GM23248 (cell line): ENCODE measurements around the gene EREG. TPM values are rescaled to one million over a fixed set of nuclear protein-coding genes. Genes with fewer than 3 reads are reported as not detected.

ENCODE experiments used
- DNase-seq: peaks from one replicate; pipeline ENCODE4 v3.0.0-alpha.2; 2015
- H2AFZ ChIP-seq: fragments of 200-600 bp; sonication (generic); 2 replicates; pipeline ENCODE4 v1.6.1; 2016; ENCODE audit warnings: antibody characterized with exemption
- H3F3A ChIP-seq: fragments of 200-600 bp; sonication (generic); 2 replicates; pipeline ENCODE4 v1.6.1; 2016; ENCODE audit warnings: mild to moderate bottlenecking, antibody characterized with exemption, mixed run types; ENCODE audit not compliant: insufficient read depth
- H3K27ac ChIP-seq: fragments of 200-600 bp; sonication (generic); 2 replicates; pipeline ENCODE4 v1.5.1; 2016; ENCODE audit warnings: mild to moderate bottlenecking
- H3K27me3 ChIP-seq: fragments of 200-600 bp; sonication (generic); replicated peaks from 2 replicates; pipeline ENCODE4 v1.6.1; 2016; ENCODE audit warnings: mild to moderate bottlenecking; ENCODE audit not compliant: insufficient read depth
- H3K36me3 ChIP-seq: fragments of 200-600 bp; sonication (generic); 2 replicates; pipeline ENCODE4 v1.6.1; 2016; ENCODE audit warnings: low read depth, mild to moderate bottlenecking
- H3K4me1 ChIP-seq: fragments of 200-600 bp; sonication (generic); 2 replicates; pipeline ENCODE4 v1.6.1; 2016; ENCODE audit warnings: mild to moderate bottlenecking; ENCODE audit not compliant: insufficient read depth
- H3K4me2 ChIP-seq: fragments of 200-600 bp; sonication (generic); one replicate; pipeline ENCODE4 v1.6.1; 2016; ENCODE audit warnings: mild to moderate bottlenecking; ENCODE audit not compliant: unreplicated experiment
- H3K4me3 ChIP-seq: fragments of 200-600 bp; sonication (generic); 2 replicates; pipeline ENCODE4 v1.5.1; 2016; ENCODE audit warnings: mild to moderate bottlenecking
- H3K79me2 ChIP-seq: fragments of 200-600 bp; sonication (generic); 2 replicates; pipeline ENCODE4 v1.6.1; 2016; ENCODE audit warnings: mild to moderate bottlenecking; ENCODE audit not compliant: insufficient read depth
- H3K9ac ChIP-seq: fragments of 200-600 bp; sonication (generic); 2 replicates; pipeline ENCODE4 v1.6.1; 2016; ENCODE audit warnings: mild to moderate bottlenecking
- H3K9me2 ChIP-seq: fragments of 200-600 bp; sonication (generic); 2 replicates; pipeline ENCODE4 v1.6.1; 2016; ENCODE audit warnings: mixed run types, mild to moderate bottlenecking, moderate library complexity; ENCODE audit not compliant: insufficient read depth
- H3K9me3 ChIP-seq: fragments of 200-600 bp; sonication (generic); one replicate; pipeline ENCODE4 v1.6.1; 2017; ENCODE audit warnings: low read depth
- H4K20me1 ChIP-seq: fragments of 200-600 bp; sonication (generic); 2 replicates; pipeline ENCODE4 v1.6.0; 2016; ENCODE audit not compliant: insufficient read depth
- EZH2 ChIP-seq: fragments of 200-600 bp; sonication (generic); IDR thresholded peaks from 2 replicates; pipeline ENCODE4 v1.6.1; 2018; ENCODE audit warnings: antibody characterized with exemption, mild to moderate bottlenecking; ENCODE audit not compliant: insufficient read depth, poor library complexity, severe bottlenecking
- EZH2phosphoT487 ChIP-seq: fragments of 200-600 bp; sonication (generic); IDR thresholded peaks from 2 replicates; pipeline ENCODE4 v1.6.1; 2018; ENCODE audit warnings: antibody characterized with exemption, moderate library complexity, mild to moderate bottlenecking, low read depth; ENCODE audit not compliant: insufficient read depth
- WGBS, 2 experiments: methylation state at CpG; one replicate each; pipeline ENCODE4 v1.1.6; 2015 to 2017; ENCODE audit warnings: low lambda C conversion rate in 2 of 2, low coverage in 1 of 2; ENCODE audit errors: missing lambda C conversion rate in 2 of 2; 5-methylcytosine and 5-hydroxymethylcytosine counted together
- in situ Hi-C: fragments of 300-500 bp; cut with MboI; formaldehyde crosslinking; loops from 2 replicates; pipeline ENCODE4 v1.15.0; 2020
- polyA plus RNA-seq: library from polyadenylated mRNA; unstranded; fragments of >200 nt; fragmentation: Nextera tagmentation; extraction: Ambion mirVana; gene quantifications from 2 replicates; pipeline ENCODE4 v1.2.1, GENCODE V29; 2016
- total RNA-seq: library from RNA; depleted of rRNA; stranded (reverse); fragments of >200 nt; shearing (Covaris generic); gene quantifications from 2 replicates; pipeline ENCODE4 v1.2.3, GENCODE V29; 2014

The EREG gene
- total and polyA plus RNA-seq, 2 experiments from 2014 or later, result 1.8 to 4.4 TPM

DNA sequence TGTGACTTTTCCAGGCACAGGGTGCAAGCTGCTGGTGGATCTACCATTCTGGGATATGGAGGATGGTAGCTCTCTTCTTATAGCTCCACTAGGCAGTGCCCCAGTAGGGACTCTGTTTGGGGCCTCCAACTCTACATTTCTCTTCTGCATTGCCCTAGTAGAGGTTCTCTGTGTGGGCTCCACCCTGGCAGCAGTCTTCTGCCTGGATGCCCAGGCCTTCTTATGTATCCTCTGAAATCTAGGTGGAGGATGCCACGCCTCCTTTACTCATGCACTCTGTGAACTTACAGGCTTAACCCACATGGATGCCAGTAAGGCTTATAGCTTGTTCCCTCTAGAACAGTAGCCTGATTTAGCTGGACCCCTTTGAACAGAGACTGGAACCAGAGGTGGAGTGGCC lies 20.9 kb upstream of the EREG start:
- Histone ChIP-seq H3K9me2 (no peaks in the 10 kb centered on the region), H4K20me1 (no peaks in the 10 kb centered on the region), H3K4me3 (no peak overlapping the region), H3F3A (no peaks in the 10 kb centered on the region), H3K36me3 (no peaks in the 10 kb centered on the region), H3K27me3 (no peaks in the 10 kb centered on the region), H2AFZ (no peak overlapping the region), H3K9me3 (no peaks in the 10 kb centered on the region), H3K27ac (no peak overlapping the region), H3K4me2 (no peak overlapping the region), H3K79me2 (no peaks in the 10 kb centered on the region), H3K9ac (no peak overlapping the region), H3K4me1 (no peaks in the 10 kb centered on the region)
- DNase-seq, result no peak
- no peak for TF ChIP-seq EZH2
- no peak for TF ChIP-seq EZH2phosphoT487
- in situ Hi-C loops, result no loop called here
- WGBS, 2 experiments, result 0 to 19% methylated on average over 1 of the region's 1 CpG

DNA sequence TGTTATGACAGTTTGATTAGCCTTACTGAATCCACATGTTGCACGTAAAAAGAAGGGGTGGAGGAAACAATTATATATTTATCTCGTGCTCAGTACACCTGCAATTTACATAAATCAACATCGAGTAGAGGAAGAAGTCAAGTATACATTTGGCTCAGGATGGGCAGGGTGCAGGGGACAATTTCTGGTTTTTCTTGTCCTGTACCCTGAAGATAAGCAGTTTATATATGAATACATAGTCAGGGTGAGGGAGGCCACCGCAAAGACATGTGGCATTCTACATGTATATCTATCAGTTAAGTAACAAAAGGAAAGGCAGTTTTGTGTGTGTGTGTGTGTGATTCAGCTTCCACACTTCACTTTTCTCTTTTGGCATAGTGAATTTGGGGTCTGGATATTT lies 11.1 kb upstream of the EREG start:
- H3K79me2 ChIP-seq, result no peaks in the 10 kb centered on the region
- H3K27ac ChIP-seq, result no peak overlapping the region
- in situ Hi-C loops, result no loop called here
- no peak overlapping the region for H2AFZ ChIP-seq
- DNase-seq, result no peak
- no peak overlapping the region for H3K4me2 ChIP-seq
- no peak overlapping the region for H3K9ac ChIP-seq
- no peaks in the 10 kb centered on the region for H3K9me2 ChIP-seq
- no peaks in the 10 kb centered on the region for H3K36me3 ChIP-seq
- no peaks in the 10 kb centered on the region for H3K4me1 ChIP-seq
- no peak overlapping the region for H3K4me3 ChIP-seq
- WGBS, 2 experiments, result 37 to 46% methylated on average over 4 of the region's 4 CpGs
- H4K20me1 ChIP-seq, result no peaks in the 10 kb centered on the region
- H3K27me3 ChIP-seq, result no peaks in the 10 kb centered on the region
- no peaks in the 10 kb centered on the region for H3F3A ChIP-seq
- TF ChIP-seq EZH2phosphoT487 (no peak), EZH2 (no peak)
- no peaks in the 10 kb centered on the region for H3K9me3 ChIP-seq

DNA sequence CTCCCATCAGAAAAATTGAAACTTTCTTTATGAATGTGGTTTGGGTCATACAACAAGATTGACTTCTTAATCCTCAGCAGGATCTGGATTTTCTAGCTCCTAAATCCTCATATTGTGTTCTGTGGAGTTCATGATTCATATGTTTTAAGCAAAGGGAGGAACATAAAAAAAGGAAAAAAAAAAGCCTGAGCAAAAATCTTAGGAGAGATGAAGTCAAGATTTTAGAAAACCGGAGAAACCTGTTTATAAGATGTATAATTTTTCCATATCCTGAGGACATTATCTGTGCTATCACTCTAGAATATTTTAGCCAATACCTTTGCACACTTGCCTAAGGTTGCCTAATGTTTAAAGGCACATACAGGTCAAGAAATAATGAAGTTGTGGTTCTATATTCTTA lies 7.0 kb upstream of the EREG start:
- no peaks in the 10 kb centered on the region for H3K27me3 ChIP-seq
- H3K4me1 ChIP-seq, result no peaks in the 10 kb centered on the region
- H4K20me1 ChIP-seq, result no peaks in the 10 kb centered on the region
- H3K27ac ChIP-seq, result no peak overlapping the region
- no peak overlapping the region for H2AFZ ChIP-seq
- in situ Hi-C loops, result no loop called here
- WGBS, 2 experiments, result 63 to 72% methylated on average over 1 of the region's 1 CpG
- H3K9me2 ChIP-seq, result no peaks in the 10 kb centered on the region
- DNase-seq, result no peak
- H3K79me2 ChIP-seq, result no peaks in the 10 kb centered on the region
- no peaks in the 10 kb centered on the region for H3K36me3 ChIP-seq
- TF ChIP-seq EZH2phosphoT487 (no peak), EZH2 (no peak)
- no peaks in the 10 kb centered on the region for H3F3A ChIP-seq
- H3K4me2 ChIP-seq, result no peak overlapping the region
- H3K9ac ChIP-seq, result no peak overlapping the region
- no peak overlapping the region for H3K4me3 ChIP-seq
- no peaks in the 10 kb centered on the region for H3K9me3 ChIP-seq

DNA sequence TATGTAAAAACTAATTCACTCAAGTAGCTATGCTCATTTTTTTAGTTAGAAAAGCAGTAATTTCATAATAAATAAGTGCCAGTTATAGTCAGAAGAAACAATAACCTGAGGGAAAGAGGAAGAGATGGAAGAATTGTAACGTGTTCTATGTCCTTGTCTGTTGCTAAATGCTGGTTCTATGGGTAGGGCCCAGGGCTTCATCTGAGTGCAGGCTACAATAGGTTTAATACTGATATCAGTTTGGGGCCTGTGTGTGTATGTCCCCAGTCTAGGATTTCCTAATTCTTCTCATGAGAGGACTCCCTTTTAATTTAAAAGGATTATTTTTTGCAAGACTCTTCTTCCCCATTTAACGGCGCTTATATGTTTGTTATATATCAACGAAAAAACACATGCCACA lies 3.3 kb upstream of the EREG start:
- H3K4me1 ChIP-seq, result no peaks in the 10 kb centered on the region
- no peak overlapping the region for H2AFZ ChIP-seq
- H3K9me3 ChIP-seq, result no peaks in the 10 kb centered on the region
- 40 to 48% methylated on average over 4 of the region's 4 CpGs for WGBS, 2 experiments
- no peak overlapping the region for H3K27ac ChIP-seq
- H3K27me3 ChIP-seq, result no peaks in the 10 kb centered on the region
- H3F3A ChIP-seq, result no peaks in the 10 kb centered on the region
- H3K9ac ChIP-seq, result no peak overlapping the region
- H3K4me3 ChIP-seq, result no peak overlapping the region
- no peaks in the 10 kb centered on the region for H3K36me3 ChIP-seq
- H3K4me2 ChIP-seq, result no peak overlapping the region
- in situ Hi-C loops, result no loop called here
- H3K79me2 ChIP-seq, result no peaks in the 10 kb centered on the region
- TF ChIP-seq EZH2 (no peak), EZH2phosphoT487 (no peak)
- H4K20me1 ChIP-seq, result no peaks in the 10 kb centered on the region
- H3K9me2 ChIP-seq, result no peaks in the 10 kb centered on the region
- DNase-seq, result no peak

DNA sequence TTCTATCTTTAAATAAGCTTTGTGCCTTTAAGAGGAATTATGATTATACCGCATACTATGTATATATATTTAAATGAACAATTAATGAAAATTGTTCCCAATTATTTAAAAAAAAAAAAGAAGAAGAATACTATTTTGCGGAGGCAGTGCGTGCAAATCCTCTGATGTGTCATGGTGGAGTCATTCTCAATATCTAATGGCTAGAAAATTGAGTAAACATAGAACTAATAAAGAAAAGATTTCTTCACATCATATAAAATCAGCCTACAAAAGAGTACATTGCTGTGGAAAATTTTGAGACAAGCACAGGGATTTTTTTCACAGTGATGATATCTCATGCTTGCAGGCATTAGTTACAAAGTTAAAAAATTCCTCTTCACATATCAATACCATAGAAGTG lies 2.6 kb upstream of the EREG start:
- peak; percentile 13 for DNase-seq
- Histone ChIP-seq H3F3A (no peaks in the 10 kb centered on the region), H3K9me3 (no peaks in the 10 kb centered on the region), H3K9me2 (no peaks in the 10 kb centered on the region), H3K27ac (no peak overlapping the region), H4K20me1 (no peaks in the 10 kb centered on the region), H3K27me3 (no peaks in the 10 kb centered on the region), H3K4me1 (no peaks in the 10 kb centered on the region), H2AFZ (no peak overlapping the region), H3K4me2 (no peak overlapping the region), H3K9ac (no peak overlapping the region), H3K4me3 (no peak overlapping the region), H3K79me2 (no peaks in the 10 kb centered on the region), H3K36me3 (no peaks in the 10 kb centered on the region)
- TF ChIP-seq EZH2phosphoT487, result no peak
- no peak for TF ChIP-seq EZH2
- in situ Hi-C loops, result no loop called here
- WGBS, 2 experiments, result 81% methylated on average over 3 of the region's 3 CpGs
